OCI-LY7 (cell line): ENCODE results near the gene AP3S2. TPM values are rescaled to one million over a fixed set of nuclear protein-coding genes. Genes with fewer than 3 reads are reported as not detected.

Experiments
- BruUV-seq: library from RNA; stranded (reverse); fragments of 400-500 nt; replicated peaks from 2 replicates; lab custom pipeline; 2021; lab: Mats Ljungman, UMichigan
- CTCF ChIA-PET: fragments of 300-600 bp; sonication (Branson Sonifier 250); formaldehyde crosslinking; loops from one replicate; lab custom pipeline; 2022; ENCODE audit warnings: antibody characterized with exemption; ENCODE audit not compliant: unreplicated experiment; lab: Charles Lee
- POLR2A ChIA-PET: fragments of 300-600 bp; sonication (Branson Sonifier 250); formaldehyde crosslinking; loops from one replicate; lab custom pipeline; 2022; ENCODE audit warnings: antibody characterized with exemption; lab: Charles Lee
- DNase-seq: peaks from one replicate; pipeline ENCODE4 v3.0.0-alpha.2; 2015; ENCODE audit warnings: low spot score
- H2AFZ ChIP-seq: fragments of 200-600 bp; sonication (generic), shearing (Covaris generic); 2 replicates; pipeline ENCODE4 v1.6.1; 2014; ENCODE audit warnings: mild to moderate bottlenecking, antibody characterized with exemption, low read length, moderate library complexity
- H3K27ac ChIP-seq: fragments of 200-600 bp; sonication (generic); 2 replicates; pipeline ENCODE4 v1.5.1; 2014; ENCODE audit warnings: mixed run types, low read depth, mild to moderate bottlenecking, moderate library complexity, low read length, inconsistent platforms; ENCODE audit not compliant: poor library complexity, severe bottlenecking
- H3K36me3 ChIP-seq: fragments of 200-600 bp; sonication (generic); 2 replicates; pipeline ENCODE4 v1.6.1; 2014; ENCODE audit warnings: mild to moderate bottlenecking, antibody characterized with exemption, low read length, moderate library complexity, mixed read lengths; ENCODE audit not compliant: insufficient read depth
- H3K4me1 ChIP-seq: fragments of 200-600 bp; sonication (generic); 2 replicates; pipeline ENCODE4 v1.5.1; 2014; ENCODE audit warnings: mild to moderate bottlenecking, low read length; ENCODE audit not compliant: insufficient read depth, poor library complexity, severe bottlenecking
- H3K4me2 ChIP-seq: fragments of 200-600 bp; sonication (generic); 2 replicates; pipeline ENCODE4 v1.6.1; 2014; ENCODE audit warnings: mild to moderate bottlenecking, low read length
- H3K4me3 ChIP-seq: fragments of 200-600 bp; sonication (generic); 2 replicates; pipeline ENCODE4 v1.5.1; 2014; ENCODE audit warnings: mild to moderate bottlenecking, low read depth, low read length; ENCODE audit not compliant: poor library complexity, severe bottlenecking
- H3K79me2 ChIP-seq: fragments of 200-600 bp; sonication (generic); 2 replicates; pipeline ENCODE4 v1.6.1; 2016; ENCODE audit warnings: low read depth, mild to moderate bottlenecking, low read length, moderate library complexity, mixed read lengths; ENCODE audit not compliant: insufficient read depth
- H3K9me2 ChIP-seq: fragments of 200-600 bp; sonication (generic); 2 replicates; pipeline ENCODE4 v1.6.1; 2016; ENCODE audit warnings: mild to moderate bottlenecking, low read length, mixed read lengths; ENCODE audit not compliant: insufficient read depth
- H3K9me3 ChIP-seq: fragments of 200-600 bp; sonication (generic); 2 replicates; pipeline ENCODE4 v1.6.1; 2014; ENCODE audit warnings: mild to moderate bottlenecking, mixed run types, low read length, mixed read lengths
- H4K20me1 ChIP-seq: fragments of 200-600 bp; sonication (generic); 2 replicates; pipeline ENCODE4 v1.6.1; 2014; ENCODE audit warnings: mild to moderate bottlenecking, antibody characterized with exemption, low read length, moderate library complexity, mixed read lengths; ENCODE audit not compliant: insufficient read depth
- EZH2phosphoT487 ChIP-seq: fragments of 200-600 bp; sonication (generic); IDR thresholded peaks from 2 replicates; pipeline ENCODE4 v1.6.1; 2018; ENCODE audit warnings: low read depth, borderline replicate concordance, mild to moderate bottlenecking, mixed run types, antibody characterized with exemption, low read length, moderate library complexity, mixed read lengths
- intact Hi-C: fragments of 100-400 bp; cut with micrococcal nuclease; formaldehyde crosslinking; loops from one replicate; pipeline ENCODE4 v1.10.0; 2022; ENCODE audit not compliant: unreplicated experiment
- total RNA-seq, 2 experiments: library from RNA; depleted of rRNA in 1 of 2; stranded (reverse); fragments of >200 nt in 1 of 2; shearing (Covaris generic) in 1 of 2; gene quantifications; 2 replicates each; pipeline ENCODE4 v1.2.3, GENCODE V29; 2014 to 2022
- TF ChIP-seq, protein P1 (sequence below): fragments of 200-600 bp; sonication (generic); conservative IDR thresholded peaks from 2 replicates; pipeline ENCODE4 v1.5.1; 2014; ENCODE audit warnings: mild to moderate bottlenecking, antibody characterized with exemption, low read length, moderate library complexity, mixed read lengths

The AP3S2 gene
- total RNA-seq, 2 experiments from 2014 or later: 20.8 to 30.4 TPM

DNA sequence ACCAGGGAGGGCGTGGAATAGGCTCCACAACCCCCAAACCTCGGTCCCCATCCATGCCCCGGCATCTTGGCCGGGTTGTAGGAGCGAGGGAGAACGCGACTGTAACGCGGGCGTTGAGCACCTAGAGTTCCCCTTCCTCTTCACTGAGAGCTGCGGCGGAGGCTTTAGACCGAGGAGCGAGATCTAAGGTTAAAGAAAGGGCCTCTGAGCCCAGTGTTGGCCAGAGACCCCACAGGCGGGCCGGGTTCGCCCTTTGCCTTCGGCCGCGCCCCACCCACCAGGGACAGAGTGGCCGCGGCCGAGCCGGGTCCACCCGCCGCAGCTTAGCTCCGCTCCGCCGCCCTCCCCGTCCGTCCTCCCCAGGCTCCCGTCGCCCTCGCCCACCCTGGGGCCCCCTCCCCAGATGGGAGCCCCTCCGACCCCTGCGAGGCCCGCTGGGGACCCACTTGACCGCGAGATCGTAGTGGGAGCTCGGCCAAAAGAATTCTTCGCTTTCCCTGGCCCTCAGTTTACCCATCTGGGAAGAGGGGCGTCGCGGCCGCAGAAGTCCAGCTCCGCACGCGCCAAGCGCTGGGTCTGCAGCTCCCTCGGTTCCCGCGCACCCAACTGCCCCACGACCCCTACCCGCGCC, 79.6 kb downstream of the AP3S2 start:
- ChIA-PET CTCF (no interaction called here), POLR2A (no interaction called here)
- H3K4me3 ChIP-seq: no peak overlapping the region
- H3K4me1 ChIP-seq: no peaks in the 10 kb centered on the region
- H2AFZ ChIP-seq: no peak overlapping the region
- H3K27ac ChIP-seq: no peak overlapping the region
- H3K9me3 ChIP-seq: no peaks in the 10 kb centered on the region
- TF ChIP-seq, protein P1, sequence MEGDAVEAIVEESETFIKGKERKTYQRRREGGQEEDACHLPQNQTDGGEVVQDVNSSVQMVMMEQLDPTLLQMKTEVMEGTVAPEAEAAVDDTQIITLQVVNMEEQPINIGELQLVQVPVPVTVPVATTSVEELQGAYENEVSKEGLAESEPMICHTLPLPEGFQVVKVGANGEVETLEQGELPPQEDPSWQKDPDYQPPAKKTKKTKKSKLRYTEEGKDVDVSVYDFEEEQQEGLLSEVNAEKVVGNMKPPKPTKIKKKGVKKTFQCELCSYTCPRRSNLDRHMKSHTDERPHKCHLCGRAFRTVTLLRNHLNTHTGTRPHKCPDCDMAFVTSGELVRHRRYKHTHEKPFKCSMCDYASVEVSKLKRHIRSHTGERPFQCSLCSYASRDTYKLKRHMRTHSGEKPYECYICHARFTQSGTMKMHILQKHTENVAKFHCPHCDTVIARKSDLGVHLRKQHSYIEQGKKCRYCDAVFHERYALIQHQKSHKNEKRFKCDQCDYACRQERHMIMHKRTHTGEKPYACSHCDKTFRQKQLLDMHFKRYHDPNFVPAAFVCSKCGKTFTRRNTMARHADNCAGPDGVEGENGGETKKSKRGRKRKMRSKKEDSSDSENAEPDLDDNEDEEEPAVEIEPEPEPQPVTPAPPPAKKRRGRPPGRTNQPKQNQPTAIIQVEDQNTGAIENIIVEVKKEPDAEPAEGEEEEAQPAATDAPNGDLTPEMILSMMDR: no peak
- TF ChIP-seq EZH2phosphoT487: no peak
- no peaks in the 10 kb centered on the region for H3K9me2 ChIP-seq
- BruUV-seq: no TSS peak
- no peaks in the 10 kb centered on the region for H4K20me1 ChIP-seq
- intact Hi-C loops: no loop called here
- H3K79me2 ChIP-seq: no peaks in the 10 kb centered on the region
- no peak overlapping the region for H3K4me2 ChIP-seq
- no peak for DNase-seq
- no peaks in the 10 kb centered on the region for H3K36me3 ChIP-seq

DNA sequence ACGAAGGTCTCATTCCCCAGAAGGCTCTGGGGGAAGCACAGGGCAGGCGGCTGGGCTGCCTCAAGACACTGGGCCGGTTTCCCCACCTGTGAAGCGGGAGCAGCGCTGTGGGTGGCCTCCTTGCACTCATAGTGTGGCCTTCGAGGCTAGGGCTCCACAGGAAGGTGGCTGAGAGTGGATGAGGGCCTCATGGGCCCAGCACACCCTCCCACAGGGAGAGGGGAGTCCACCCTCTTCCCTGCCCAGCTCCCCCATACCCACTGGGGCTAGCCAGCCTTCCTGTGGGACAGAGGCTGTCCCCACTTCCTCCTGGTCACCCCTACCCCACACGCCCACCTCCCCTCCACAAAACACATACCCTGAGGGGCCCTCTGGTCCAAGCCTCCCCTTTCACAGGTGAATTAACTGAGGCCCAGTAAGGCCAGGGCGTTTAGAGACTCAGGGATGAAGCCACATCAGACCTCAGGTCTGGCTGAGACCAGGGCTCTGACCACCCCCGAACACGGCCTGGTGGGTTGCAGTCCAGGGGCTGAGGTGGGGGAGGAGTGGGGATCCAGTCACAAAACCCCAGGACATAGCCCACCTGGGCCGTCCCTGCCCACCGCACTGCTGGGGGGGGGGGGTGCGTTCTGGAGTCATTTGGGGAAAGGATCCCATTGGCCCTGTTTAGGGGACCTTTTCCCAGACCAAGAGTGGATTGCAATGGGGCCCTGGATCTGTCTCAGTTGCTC, 80.2 kb downstream of the AP3S2 start:
- intact Hi-C loops: no loop called here
- H4K20me1 ChIP-seq: no peaks in the 10 kb centered on the region
- H3K9me3 ChIP-seq: no peaks in the 10 kb centered on the region
- no TSS peak for BruUV-seq
- H3K4me3 ChIP-seq: no peak overlapping the region
- no peak overlapping the region for H3K27ac ChIP-seq
- no peaks in the 10 kb centered on the region for H3K79me2 ChIP-seq
- no peak overlapping the region for H2AFZ ChIP-seq
- H3K9me2 ChIP-seq: no peaks in the 10 kb centered on the region
- no peak overlapping the region for H3K4me2 ChIP-seq
- no peaks in the 10 kb centered on the region for H3K4me1 ChIP-seq
- POLR2A ChIA-PET: no interaction called here
- TF ChIP-seq, protein P1: no peak
- no peak for TF ChIP-seq EZH2phosphoT487
- no peaks in the 10 kb centered on the region for H3K36me3 ChIP-seq
- CTCF ChIA-PET: no interaction called here
- no peak for DNase-seq

DNA sequence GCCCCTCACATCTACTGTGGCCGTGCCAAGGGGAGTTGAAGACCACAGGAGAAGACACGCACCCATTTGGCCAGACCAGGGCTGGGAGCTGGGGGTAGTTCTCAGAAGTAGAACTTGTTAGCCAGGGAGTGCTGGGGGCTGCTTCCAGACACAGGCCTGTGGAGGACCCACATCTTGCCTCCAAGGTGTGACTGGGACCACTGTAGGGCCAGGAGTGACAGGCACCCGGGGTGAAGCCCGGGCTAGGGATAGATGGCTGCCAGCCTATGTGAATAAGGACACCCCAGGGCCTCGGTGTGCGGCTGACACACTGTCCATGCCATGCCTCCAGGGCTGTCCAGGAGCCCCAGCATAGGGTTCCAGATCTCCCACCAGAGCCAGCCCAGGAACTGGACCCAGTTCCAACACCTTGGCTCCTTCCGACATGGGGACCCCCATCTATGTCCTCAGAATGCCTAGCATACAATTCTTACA, 80.9 kb downstream of the AP3S2 start:
- no peaks in the 10 kb centered on the region for H3K79me2 ChIP-seq
- intact Hi-C loops: no loop called here
- H3K9me3 ChIP-seq: no peaks in the 10 kb centered on the region
- TF ChIP-seq, protein P1: no peak
- no peak for TF ChIP-seq EZH2phosphoT487
- H3K27ac ChIP-seq: no peak overlapping the region
- H3K4me3 ChIP-seq: no peak overlapping the region
- H2AFZ ChIP-seq: no peak overlapping the region
- no peaks in the 10 kb centered on the region for H3K36me3 ChIP-seq
- H4K20me1 ChIP-seq: no peaks in the 10 kb centered on the region
- no TSS peak for BruUV-seq
- H3K4me1 ChIP-seq: no peaks in the 10 kb centered on the region
- ChIA-PET POLR2A (no interaction called here), CTCF (no interaction called here)
- no peaks in the 10 kb centered on the region for H3K9me2 ChIP-seq
- no peak for DNase-seq
- H3K4me2 ChIP-seq: no peak overlapping the region
